Measurements from ENCODE around the gene ST3GAL5. TPM values are rescaled to one million over a fixed set of nuclear protein-coding genes. Genes with fewer than 3 reads are reported as not detected.
A peak's percentile ranks its signal among the peaks of the same experiment; 100 is the strongest.

The ST3GAL5 gene
- total RNA-seq, 1 donor from 2014 or later: 76.7 TPM

- H3K27ac ChIP-seq: peak overlapping the region; percentile 75
- H3K4me1 ChIP-seq: peaks cover 24% of the 10 kb centered on the region
- H3K27me3 ChIP-seq: no peaks in the 10 kb centered on the region
- H3K9me3 ChIP-seq: no peaks in the 10 kb centered on the region
- no peak overlapping the region for H3K4me3 ChIP-seq
- intact Hi-C loops (cut with DNase I): loop anchor here (5.0 to 10.0 kb wide), 2 partner anchors 85 to 177 kb away; no protein-coding TSS in a partner anchor
- no peaks in the 10 kb centered on the region for H3K36me3 ChIP-seq
- TF ChIP-seq, protein P1, sequence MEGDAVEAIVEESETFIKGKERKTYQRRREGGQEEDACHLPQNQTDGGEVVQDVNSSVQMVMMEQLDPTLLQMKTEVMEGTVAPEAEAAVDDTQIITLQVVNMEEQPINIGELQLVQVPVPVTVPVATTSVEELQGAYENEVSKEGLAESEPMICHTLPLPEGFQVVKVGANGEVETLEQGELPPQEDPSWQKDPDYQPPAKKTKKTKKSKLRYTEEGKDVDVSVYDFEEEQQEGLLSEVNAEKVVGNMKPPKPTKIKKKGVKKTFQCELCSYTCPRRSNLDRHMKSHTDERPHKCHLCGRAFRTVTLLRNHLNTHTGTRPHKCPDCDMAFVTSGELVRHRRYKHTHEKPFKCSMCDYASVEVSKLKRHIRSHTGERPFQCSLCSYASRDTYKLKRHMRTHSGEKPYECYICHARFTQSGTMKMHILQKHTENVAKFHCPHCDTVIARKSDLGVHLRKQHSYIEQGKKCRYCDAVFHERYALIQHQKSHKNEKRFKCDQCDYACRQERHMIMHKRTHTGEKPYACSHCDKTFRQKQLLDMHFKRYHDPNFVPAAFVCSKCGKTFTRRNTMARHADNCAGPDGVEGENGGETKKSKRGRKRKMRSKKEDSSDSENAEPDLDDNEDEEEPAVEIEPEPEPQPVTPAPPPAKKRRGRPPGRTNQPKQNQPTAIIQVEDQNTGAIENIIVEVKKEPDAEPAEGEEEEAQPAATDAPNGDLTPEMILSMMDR (IDR thresholded peaks at IDR 0.05): no peak
- ATAC-seq (peak; percentile 5), DNase-seq (no peak)
Measured at GRCh38 chr2:85812094-85812735, 76.6 kb downstream of the ST3GAL5 start.

GRCh38 chr2:85811180-85812093, 77.4 kb downstream of the ST3GAL5 start:
- no peaks in the 10 kb centered on the region for H3K9me3 ChIP-seq
- peaks cover 24% of the 10 kb centered on the region for H3K4me1 ChIP-seq
- no peaks in the 10 kb centered on the region for H3K27me3 ChIP-seq
- no peak overlapping the region for H3K4me3 ChIP-seq
- intact Hi-C loops (cut with DNase I): loop anchor here (5.0 to 10.0 kb wide), 2 partner anchors 84 to 177 kb away; no protein-coding TSS in a partner anchor
- DNase-seq (peak; percentile 79), ATAC-seq (peak; percentile 36)
- no peaks in the 10 kb centered on the region for H3K36me3 ChIP-seq
- peak overlapping the region; percentile 75 for H3K27ac ChIP-seq
- TF ChIP-seq, protein P1 (IDR thresholded peaks at IDR 0.05): no peak

DNA sequence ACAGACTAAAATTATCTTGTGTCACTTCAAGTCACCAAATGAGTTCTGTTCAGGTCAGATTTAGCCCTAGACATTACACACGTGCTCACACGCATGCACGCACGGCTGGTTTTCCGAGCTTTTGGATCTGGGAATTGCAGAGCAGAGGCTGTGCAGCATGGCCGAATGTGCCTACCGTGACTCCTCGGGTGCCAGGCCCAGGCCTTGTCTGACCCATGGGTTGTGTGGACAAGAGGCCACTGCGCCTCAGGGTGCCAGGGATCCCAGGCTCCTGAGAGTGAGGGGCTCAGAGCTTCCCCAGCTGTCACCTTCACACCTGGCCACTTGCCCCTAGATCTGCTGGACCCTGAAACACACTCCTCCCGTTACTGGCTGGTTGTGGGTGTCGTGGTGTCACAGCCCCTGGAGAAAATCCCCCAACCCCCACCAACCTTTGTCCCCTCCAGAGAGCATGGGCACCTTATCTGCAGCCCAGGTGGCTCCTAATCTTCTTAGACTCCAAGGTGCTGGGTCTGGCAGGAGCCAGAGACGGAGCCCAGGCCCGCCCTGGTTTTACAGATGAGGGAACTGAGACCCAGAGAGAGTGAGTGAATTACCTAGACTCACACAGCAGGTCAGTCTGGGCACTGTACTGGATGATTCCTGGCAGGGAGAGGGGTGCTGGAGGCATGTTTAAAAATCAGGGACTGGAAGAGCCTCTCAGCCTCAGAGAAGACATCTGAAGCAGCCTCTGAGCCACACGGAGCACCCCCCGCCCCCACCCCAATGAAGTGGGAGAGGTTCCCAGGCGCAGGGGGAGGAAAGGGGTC, 78.2 kb downstream of the ST3GAL5 start:
- DNase-seq: no peak
- TF ChIP-seq, protein P1 (IDR thresholded peaks at IDR 0.05): no peak
- H3K4me1 ChIP-seq: peaks cover 24% of the 10 kb centered on the region
- H3K27ac ChIP-seq: peak overlapping the region; percentile 75
- ATAC-seq: no peak
- H3K36me3 ChIP-seq: no peaks in the 10 kb centered on the region
- no peaks in the 10 kb centered on the region for H3K27me3 ChIP-seq
- intact Hi-C loops (cut with DNase I): loop anchor here (5.0 to 10.0 kb wide), 2 partner anchors 83 to 176 kb away; no protein-coding TSS in a partner anchor
- H3K4me3 ChIP-seq: no peak overlapping the region
- no peaks in the 10 kb centered on the region for H3K9me3 ChIP-seq

- intact Hi-C loops (cut with DNase I): no loop called here
- DNase-seq: no peak
Measured at GRCh38 chr2:85807756-85808155, 81.0 kb downstream of the ST3GAL5 start.

More at GRCh38 chr2:85807756-85808155, 81.0 kb downstream of the ST3GAL5 start:
- TF ChIP-seq, protein P1 (IDR thresholded peaks at IDR 0.05): no peak
- no peaks in the 10 kb centered on the region for H3K36me3 ChIP-seq
- H3K9me3 ChIP-seq: no peaks in the 10 kb centered on the region
- no peak for ATAC-seq
- no peaks in the 10 kb centered on the region for H3K27me3 ChIP-seq
- peaks cover 26% of the 10 kb centered on the region for H3K4me1 ChIP-seq
- H3K4me3 ChIP-seq: no peak overlapping the region
- H3K27ac ChIP-seq: no peak overlapping the region

Measured in upper lobe of right lung (tissue), 1 donor.